Pons (tissue), 1 donor: ENCODE measurements around the gene TMEM184B.

Experiments
- DNase-seq: peaks from one replicate; pipeline ENCODE4 v3.0.0-alpha.2; 2016; ENCODE audit warnings: low spot score

TMEM184B gene

GRCh38 chr22:38223289-38223960 is 49.4 kb downstream of the TMEM184B start:
- DNase-seq, result no peak

DNA sequence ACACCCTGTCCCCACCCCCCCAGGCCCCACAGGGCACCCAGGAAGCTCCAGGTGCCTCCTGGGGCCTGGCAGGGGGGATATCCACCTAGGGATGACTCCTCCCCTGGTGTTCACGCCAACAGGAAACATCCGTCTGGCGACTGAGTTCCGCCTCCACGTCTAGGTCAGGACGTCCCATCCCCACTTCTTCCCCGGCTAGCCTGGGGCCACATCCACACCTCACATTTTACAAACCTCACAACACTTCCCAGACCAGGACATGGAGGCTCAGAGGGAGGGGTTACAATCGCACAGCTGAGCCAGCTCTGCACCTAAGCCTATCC is 50.1 kb downstream of the TMEM184B start:
- no peak for DNase-seq

DNA sequence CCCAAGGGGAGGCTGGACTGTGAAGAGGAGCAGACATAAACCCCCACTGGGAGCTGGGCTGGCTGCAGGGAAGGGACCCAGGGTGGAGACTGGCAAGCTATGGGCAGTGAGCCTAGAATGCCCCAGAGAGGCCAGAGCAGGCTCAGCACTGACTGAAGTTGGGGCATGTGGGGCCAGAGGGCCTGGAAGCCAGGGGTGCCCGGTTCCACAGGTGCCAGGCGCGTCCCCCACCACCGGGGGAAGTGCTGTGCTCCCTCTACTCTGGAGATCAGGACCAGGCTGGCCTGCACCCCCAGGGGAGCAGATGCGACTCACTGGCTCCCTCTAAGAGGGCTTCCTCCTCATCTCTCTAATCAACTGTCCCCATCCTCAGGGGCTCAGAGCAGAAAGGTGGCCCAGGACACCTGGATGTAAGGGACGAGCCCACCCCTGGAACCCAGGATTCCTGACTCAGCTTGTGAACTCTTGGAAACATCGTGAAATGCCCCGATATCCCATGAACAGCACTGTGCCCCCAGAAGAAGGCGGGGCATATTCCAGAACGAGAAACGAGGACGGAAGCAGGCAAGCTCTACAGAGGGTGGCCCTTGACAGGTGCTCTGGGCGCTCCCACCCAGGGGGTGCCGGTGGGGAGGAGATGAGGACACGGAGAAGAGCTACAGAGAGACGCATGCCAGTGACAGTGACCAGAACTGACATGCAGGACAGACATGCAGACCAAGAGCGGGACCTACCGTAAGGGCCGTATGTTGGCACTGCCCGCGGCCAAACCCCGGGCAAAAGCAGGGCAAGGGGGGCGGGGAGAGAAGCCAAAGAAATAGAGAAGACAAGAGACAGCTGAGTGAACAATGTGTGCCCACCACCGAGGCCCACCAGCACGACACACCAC is 50.7 kb downstream of the TMEM184B start:
- DNase-seq, result no peak

DNA sequence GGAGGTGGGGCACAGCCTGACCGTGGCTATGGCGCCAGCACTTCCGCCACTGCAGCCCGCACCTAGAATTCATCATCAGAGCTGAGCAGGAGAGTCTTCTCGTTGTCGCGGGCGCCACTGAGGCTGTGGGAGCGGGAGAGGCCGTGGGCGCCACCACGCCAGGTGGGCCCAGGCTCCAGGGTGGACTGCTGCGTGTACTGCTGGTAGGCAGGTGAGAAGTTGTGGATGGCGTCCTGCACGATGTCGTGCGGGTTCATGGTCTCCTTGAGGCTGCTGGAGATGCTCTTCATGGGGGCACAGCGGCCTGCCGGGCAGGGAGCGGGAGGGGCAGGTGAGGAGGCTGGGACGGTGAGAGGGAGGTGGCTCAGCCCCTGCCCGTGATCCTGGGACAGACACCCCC is 51.4 kb downstream of the TMEM184B start:
- DNase-seq, result no peak

- no peak for DNase-seq
Measured at GRCh38 chr22:38220653-38221386, 52.0 kb downstream of the TMEM184B start.

- no peak for DNase-seq
Measured at GRCh38 chr22:38220163-38220562, 52.6 kb downstream of the TMEM184B start.

DNA sequence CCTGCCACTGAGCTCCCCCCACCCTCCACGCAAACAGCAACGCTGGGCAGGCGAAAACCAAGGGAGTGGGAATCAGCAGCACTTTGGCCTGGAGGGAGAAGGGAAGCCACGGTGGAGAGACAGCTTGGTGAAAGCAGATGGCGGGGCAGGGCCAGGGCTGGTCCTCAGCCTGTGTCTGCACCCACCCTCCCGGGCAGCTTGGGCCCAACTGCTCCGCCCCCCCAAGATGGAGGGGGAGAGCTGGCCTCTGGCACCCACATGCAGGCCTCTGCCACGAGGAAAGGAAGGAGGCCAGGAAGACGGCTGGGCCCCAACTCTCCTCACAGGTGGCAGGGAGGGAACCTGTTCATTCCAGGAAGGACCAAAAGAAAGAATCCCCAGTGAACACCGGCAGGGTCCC is 53.2 kb downstream of the TMEM184B start:
- DNase-seq, result no peak

DNA sequence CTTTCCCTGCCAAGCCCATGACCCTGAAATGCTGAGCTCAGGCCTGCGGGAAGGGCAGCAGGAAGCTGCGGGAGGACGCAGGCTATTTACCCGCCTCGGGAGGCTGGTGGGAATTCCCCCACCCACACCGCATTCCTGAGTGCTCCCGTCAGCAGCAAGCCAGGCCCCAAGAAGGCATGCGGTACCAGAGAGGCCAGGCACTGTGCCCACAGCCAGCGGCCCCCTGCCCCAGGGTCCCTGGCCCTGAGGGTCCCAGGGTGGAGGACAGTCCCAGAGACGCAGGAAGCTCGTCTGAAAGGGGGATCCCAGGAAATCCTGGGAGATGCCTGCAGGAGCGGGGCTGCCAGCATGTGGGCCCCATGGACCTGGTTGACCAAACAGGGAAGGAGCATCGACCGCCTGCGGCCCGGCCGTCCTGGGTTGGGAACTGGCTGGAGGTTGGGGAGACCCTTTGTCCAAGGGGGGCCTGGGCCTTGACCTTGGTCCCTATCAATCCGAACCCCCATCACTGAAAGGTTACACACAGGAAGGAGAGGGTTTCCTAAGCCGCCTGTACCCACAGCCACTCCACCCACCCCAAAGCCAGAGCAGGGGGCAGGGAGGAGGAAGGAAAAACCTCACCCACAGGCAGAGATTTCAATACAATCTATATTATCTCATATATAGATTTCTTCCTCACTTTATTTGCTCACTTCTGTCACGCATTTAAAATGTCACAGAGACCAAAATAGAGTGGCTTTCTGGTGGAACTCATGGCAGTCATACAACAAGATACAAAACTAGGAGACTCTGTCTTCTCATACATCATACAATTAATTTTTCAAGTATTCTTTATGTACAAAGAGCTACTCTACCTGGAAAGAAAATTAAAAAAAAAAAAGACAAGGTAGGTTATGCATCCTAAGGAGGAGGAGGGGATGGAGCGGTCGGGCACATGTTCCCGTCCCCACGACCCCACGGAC is 53.9 kb downstream of the TMEM184B start:
- DNase-seq, result no peak

GRCh38 chr22:38215156-38216038 is 57.4 kb downstream of the TMEM184B start:
- no peak for DNase-seq

- DNase-seq, result no peak
Measured at GRCh38 chr22:38214302-38215056, 58.3 kb downstream of the TMEM184B start.

GRCh38 chr22:38213990-38214301 is 58.9 kb downstream of the TMEM184B start:
- no peak for DNase-seq

DNA sequence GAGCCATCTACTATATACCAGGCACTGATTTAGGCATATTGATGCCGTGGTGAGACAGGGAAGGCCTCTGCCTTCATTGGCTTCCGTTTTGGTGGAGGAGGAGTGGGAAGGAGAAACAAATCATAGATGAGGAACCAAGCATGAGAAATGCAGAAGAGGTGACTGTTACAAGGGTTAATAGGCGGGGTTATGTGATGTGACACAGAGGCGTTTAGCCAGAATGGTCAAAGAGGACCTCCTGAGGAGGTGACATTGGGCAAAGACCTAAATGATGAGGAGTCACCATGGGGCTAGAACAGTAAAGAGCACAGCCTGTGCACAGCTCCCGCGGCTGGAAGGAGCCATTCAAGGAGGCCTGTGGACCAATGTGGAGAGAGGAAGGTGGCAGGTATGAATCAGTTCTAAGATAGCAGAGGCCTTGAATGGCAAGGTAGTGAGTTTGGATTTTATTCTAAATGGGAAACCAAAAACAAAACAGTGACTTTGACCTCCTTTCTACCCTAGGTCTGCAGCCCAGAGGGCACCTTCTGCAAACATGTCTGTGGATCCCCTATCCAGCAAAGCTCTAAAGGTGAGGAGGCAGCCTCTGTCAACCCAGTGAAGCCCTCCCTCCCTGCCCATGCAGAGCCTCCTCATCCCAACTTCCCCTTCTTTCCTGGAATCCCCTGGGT is 59.4 kb downstream of the TMEM184B start:
- no peak for DNase-seq

DNA sequence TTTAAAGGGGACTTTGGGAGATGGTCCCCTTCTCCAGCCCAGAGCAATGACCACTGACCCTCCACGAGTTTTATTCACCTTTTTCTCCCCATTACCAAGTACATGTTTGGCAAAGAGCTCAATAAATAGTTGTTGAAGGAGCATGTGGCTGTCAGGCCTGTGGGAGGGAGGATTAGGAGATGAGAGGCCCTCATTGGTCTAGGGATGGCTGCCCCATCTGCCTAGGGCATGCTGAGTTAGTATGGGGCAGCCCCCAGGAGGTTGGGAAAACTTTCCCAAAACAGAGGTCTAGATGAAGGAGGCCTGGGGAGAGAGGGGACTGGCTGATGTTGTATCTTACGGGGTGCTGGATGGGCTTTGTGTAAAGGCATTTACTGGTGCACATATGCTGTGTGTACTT is 60.4 kb downstream of the TMEM184B start:
- no peak for DNase-seq

DNA sequence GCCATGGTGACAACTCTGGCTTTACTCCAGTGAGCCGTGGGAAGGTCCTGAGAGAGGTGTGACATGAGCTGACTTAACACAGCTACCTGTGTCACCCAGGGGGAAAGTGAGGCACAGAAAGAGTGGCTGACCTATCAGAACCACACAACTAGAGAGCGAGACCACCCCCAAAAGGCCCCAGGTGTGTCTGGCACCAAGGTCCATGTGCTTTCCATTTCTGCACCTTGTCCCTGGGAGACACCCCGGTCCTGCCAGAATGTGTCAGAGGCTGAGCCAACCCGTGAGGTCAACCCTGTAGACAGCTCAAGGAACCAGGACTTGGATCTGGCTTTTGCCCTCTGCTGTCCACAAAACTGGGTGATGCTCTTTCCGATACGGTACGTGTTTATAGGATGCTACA is 61.3 kb downstream of the TMEM184B start:
- no peak for DNase-seq

DNA sequence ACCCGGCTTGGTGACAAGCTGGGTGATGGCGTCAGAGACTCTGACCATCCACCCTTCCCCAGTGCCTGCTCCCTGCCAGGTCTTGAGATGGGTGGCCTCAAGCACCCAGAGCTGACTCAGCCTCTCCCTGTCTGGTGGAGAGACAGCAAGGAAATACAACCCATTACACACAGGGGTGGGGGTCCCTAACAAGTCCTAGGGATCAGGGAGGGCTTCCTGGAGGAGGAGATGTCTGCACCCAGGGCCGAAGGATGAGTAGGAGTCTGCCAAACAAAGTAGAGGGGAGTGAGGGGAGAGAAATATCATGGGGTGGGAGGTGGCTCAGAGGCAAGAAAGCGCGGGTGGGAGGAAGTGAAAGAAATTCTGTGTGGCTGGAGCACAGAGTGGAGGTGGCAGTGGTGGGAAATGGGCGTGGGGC is 64.2 kb downstream of the TMEM184B start:
- no peak for DNase-seq

- DNase-seq, result no peak
Measured at GRCh38 chr22:38207898-38208432, 64.8 kb downstream of the TMEM184B start.

GRCh38 chr22:38205261-38206128 is 67.3 kb downstream of the TMEM184B start:
- peak; percentile 44 for DNase-seq

DNA sequence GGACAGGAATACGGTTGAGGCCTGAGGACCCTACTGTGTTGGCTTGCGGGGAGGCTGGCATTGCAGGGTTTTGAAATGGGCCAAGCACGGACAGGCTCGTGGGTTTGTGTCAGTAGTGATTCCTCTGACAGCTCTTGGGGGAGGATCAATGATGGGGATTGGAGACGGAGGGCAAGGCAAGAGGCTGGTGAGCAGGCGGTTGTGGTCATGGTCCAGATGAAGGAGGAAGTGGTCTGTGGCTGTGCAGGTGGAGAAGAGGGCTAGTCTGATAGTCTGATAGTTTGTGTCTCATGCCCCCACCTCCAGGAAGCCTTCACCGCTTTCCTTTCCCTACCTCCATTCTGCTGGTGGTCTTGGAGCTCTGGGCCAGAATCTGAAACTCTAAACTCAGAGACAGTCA is 68.0 kb downstream of the TMEM184B start:
- DNase-seq, result no peak
